Right cardiac atrium (tissue), 5 donors: ENCODE results near the gene AKNA. TPM values are rescaled to one million over a fixed set of nuclear protein-coding genes. Genes with fewer than 3 reads are reported as not detected.
A peak's percentile ranks its signal among the peaks of the same experiment; 100 is the strongest.

ENCODE experiments used
- ATAC-seq, 2 donors: fragments of 200-7000 bp; cut with Tn5 transposase; one replicate each; pipeline versions ENCODE4 v1.8.0 to v1.9.1; 2020; ENCODE audit warnings: moderate library complexity in 2 of 2, mild to moderate bottlenecking in 1 of 2
- DNase-seq, 3 donors: peaks; one replicate each; pipeline ENCODE4 v3.0.0-alpha.2; 2020
- H3K27ac ChIP-seq: one replicate; pipeline ENCODE4 v1.5.1; 2013; ENCODE audit warnings: mild to moderate bottlenecking, low read length, control low read depth, moderate library complexity
- H3K27me3 ChIP-seq: one replicate; pipeline ENCODE4 v1.6.1; 2013; ENCODE audit not compliant: control insufficient read depth, insufficient read depth
- H3K4me1 ChIP-seq: one replicate; pipeline ENCODE4 v1.6.1; 2013; ENCODE audit warnings: low read length; ENCODE audit not compliant: control insufficient read depth, insufficient read depth
- H3K4me3 ChIP-seq: one replicate; pipeline ENCODE4 v1.5.1; 2013; ENCODE audit warnings: low read length, control low read depth
- H3K9me3 ChIP-seq: one replicate; pipeline ENCODE4 v1.6.1; 2013; ENCODE audit warnings: low read length; ENCODE audit not compliant: control insufficient read depth
- WGBS: extraction: QIAGEN DNeasy Blood & Tissue Kit; methylation state at CpG from one replicate; pipeline ENCODE4 v1.1.7; 2013; 5-methylcytosine and 5-hydroxymethylcytosine counted together
- intact Hi-C, 4 donors: fragments of 100-400 bp; cut with DNase I; formaldehyde crosslinking; loops; one replicate each; pipeline versions ENCODE4 v1.11.0 to v1.14.0; 2022 to 2023
- polyA plus RNA-seq: library from polyadenylated mRNA; stranded (reverse); fragments of 200-250 nt; gene quantifications from one replicate; pipeline ENCODE4 v1.2.3, GENCODE V29; 2013
- total RNA-seq, 4 donors: library from RNA; stranded (reverse); fragmentation: NEBNext Ultra II Directional; extraction: Animal tissue kit (Norgen Biotek cat#: 25700); gene quantifications; one replicate each; pipeline ENCODE4 v1.2.1, GENCODE V29; 2021
- donor health status: healthy with polysubstance abuse.
- donor health status: DM: no; HTN: yes; CAD: no.
- donor health status: DM: no; HTN: no; CAD: no.
- donor health status: DM: no; HTN: yes; CAD: no; lungs with severe emphysema.
- donor health status: DM: yes; HTN: yes; CAD: no.

Gene AKNA
- total and polyA plus RNA-seq, 5 donors: 8.4 to 10.3 (median 8.9) TPM

- Histone ChIP-seq H3K4me1 (no peaks in the 10 kb centered on the region), H3K27me3 (no peaks in the 10 kb centered on the region), H3K27ac (no peak overlapping the region), H3K4me3 (no peak overlapping the region), H3K9me3 (no peaks in the 10 kb centered on the region)
- WGBS: 86% methylated on average over 6 of the region's 6 CpGs
- intact Hi-C loops: no loop called here
- ATAC-seq (peak in 1 of 2 donors; percentile 16), DNase-seq (no peak)
These were observed 31.0 kb downstream of the AKNA start for GRCh38 chr9:114356792-114357191.

GRCh38 chr9:114355821-114356220 is 32.0 kb downstream of the AKNA start:
- 93% methylated on average over 6 of the region's 6 CpGs for WGBS
- Histone ChIP-seq H3K27ac (no peak overlapping the region), H3K9me3 (no peaks in the 10 kb centered on the region), H3K4me1 (no peaks in the 10 kb centered on the region), H3K4me3 (no peak overlapping the region), H3K27me3 (no peaks in the 10 kb centered on the region)
- DNase-seq (no peak), ATAC-seq (no peak)
- intact Hi-C loops: no loop called here

GRCh38 chr9:114351932-114352331 is 35.9 kb downstream of the AKNA start:
- no peak for ATAC-seq
- Histone ChIP-seq H3K4me3 (no peak overlapping the region), H3K4me1 (peaks cover 9% of the 10 kb centered on the region), H3K27me3 (no peaks in the 10 kb centered on the region), H3K27ac (no peak overlapping the region), H3K9me3 (no peaks in the 10 kb centered on the region)
- DNase-seq: no peak
- 76% methylated on average over 4 of the region's 4 CpGs for WGBS
- intact Hi-C loops: no loop called here

- 95% methylated on average over 16 of the region's 16 CpGs for WGBS
- intact Hi-C loops: no loop called here
- Histone ChIP-seq H3K4me1 (peaks cover 9% of the 10 kb centered on the region), H3K4me3 (no peak overlapping the region), H3K27me3 (no peaks in the 10 kb centered on the region), H3K9me3 (no peaks in the 10 kb centered on the region), H3K27ac (no peak overlapping the region)
- DNase-seq (no peak), ATAC-seq (no peak)
These were observed 37.0 kb downstream of the AKNA start for GRCh38 chr9:114350636-114351401.

- no peak overlapping the region for H3K4me3 ChIP-seq
- no peaks in the 10 kb centered on the region for H3K9me3 ChIP-seq
- intact Hi-C loops: no loop called here
- H3K27me3 ChIP-seq: no peaks in the 10 kb centered on the region
- H3K4me1 ChIP-seq: peaks cover 9% of the 10 kb centered on the region
- H3K27ac ChIP-seq: no peak overlapping the region
- 65% methylated on average over 10 of the region's 10 CpGs for WGBS
- no peak for DNase-seq
- no peak for ATAC-seq
These were observed 37.9 kb downstream of the AKNA start for GRCh38 chr9:114349713-114350480.

GRCh38 chr9:114348906-114349482 is 38.8 kb downstream of the AKNA start:
- Histone ChIP-seq H3K4me3 (no peak overlapping the region), H3K9me3 (no peaks in the 10 kb centered on the region), H3K27ac (no peak overlapping the region), H3K27me3 (no peaks in the 10 kb centered on the region), H3K4me1 (peaks cover 9% of the 10 kb centered on the region)
- 39% methylated on average over 9 of the region's 9 CpGs for WGBS
- peak; percentile 72 to 80 (median 76) for DNase-seq
- intact Hi-C loops: no loop called here
- ATAC-seq: peak; percentile 67 to 89

- no peaks in the 10 kb centered on the region for H3K9me3 ChIP-seq
- ATAC-seq: no peak
- no peaks in the 10 kb centered on the region for H3K27me3 ChIP-seq
- peaks cover 9% of the 10 kb centered on the region for H3K4me1 ChIP-seq
- intact Hi-C loops: no loop called here
- WGBS: 80% methylated on average over 12 of the region's 12 CpGs
- no peak overlapping the region for H3K27ac ChIP-seq
- DNase-seq: no peak
- H3K4me3 ChIP-seq: no peak overlapping the region
These were observed 39.4 kb downstream of the AKNA start for GRCh38 chr9:114348261-114348905.

- peaks cover 9% of the 10 kb centered on the region for H3K4me1 ChIP-seq
- no peak overlapping the region for H3K27ac ChIP-seq
- peak in 1 of 3 donors; percentile 35 for DNase-seq
- no peak for ATAC-seq
- WGBS: 90% methylated on average over 15 of the region's 15 CpGs
- no peaks in the 10 kb centered on the region for H3K27me3 ChIP-seq
- H3K4me3 ChIP-seq: no peak overlapping the region
- intact Hi-C loops: no loop called here
- H3K9me3 ChIP-seq: no peaks in the 10 kb centered on the region
These were observed 40.1 kb downstream of the AKNA start for GRCh38 chr9:114347675-114348074.

- ATAC-seq (no peak), DNase-seq (peak in 1 of 3 donors; percentile 27)
- intact Hi-C loops: no loop called here
- Histone ChIP-seq H3K4me1 (peaks cover 9% of the 10 kb centered on the region), H3K27me3 (no peaks in the 10 kb centered on the region), H3K27ac (no peak overlapping the region), H3K4me3 (no peak overlapping the region), H3K9me3 (no peaks in the 10 kb centered on the region)
- WGBS: 86% methylated on average over 11 of the region's 11 CpGs
These were observed 41.6 kb downstream of the AKNA start for GRCh38 chr9:114346146-114346545.

GRCh38 chr9:114345493-114346065 is 42.2 kb downstream of the AKNA start:
- Histone ChIP-seq H3K27ac (no peak overlapping the region), H3K4me3 (no peak overlapping the region), H3K4me1 (peaks cover 9% of the 10 kb centered on the region), H3K9me3 (no peaks in the 10 kb centered on the region), H3K27me3 (no peaks in the 10 kb centered on the region)
- no peak for DNase-seq
- ATAC-seq: no peak
- WGBS: 96% methylated on average over 7 of the region's 7 CpGs
- intact Hi-C loops: no loop called here
